Stomach smooth muscle (tissue), 2 donors: ENCODE results near the gene INPP5A.

Experiments
- H3K27ac ChIP-seq: one replicate; pipeline ENCODE4 v1.7.0; 2013; ENCODE audit warnings: mild to moderate bottlenecking, low read length, inconsistent platforms
- H3K27me3 ChIP-seq, 2 donors: one replicate each; pipeline ENCODE4 v1.7.0; 2013; ENCODE audit warnings: low read length in 2 of 2; ENCODE audit not compliant: insufficient read depth in 2 of 2, control insufficient read depth in 1 of 2
- H3K36me3 ChIP-seq, 2 donors: one replicate each; pipeline ENCODE4 v1.7.0; 2013; ENCODE audit warnings: low read length in 2 of 2; ENCODE audit not compliant: control insufficient read depth in 2 of 2, insufficient read depth in 2 of 2
- H3K4me1 ChIP-seq: one replicate; pipeline ENCODE4 v1.7.0; 2013; ENCODE audit warnings: low read length; ENCODE audit not compliant: control insufficient read depth, insufficient read depth
- H3K4me3 ChIP-seq, 2 donors: one replicate each; pipeline ENCODE4 v1.7.0; 2013; ENCODE audit warnings: low read length in 2 of 2
- H3K9ac ChIP-seq, 2 donors: one replicate each; pipeline ENCODE4 v1.7.0; 2013; ENCODE audit warnings: low read length in 2 of 2, mild to moderate bottlenecking in 1 of 2
- H3K9me3 ChIP-seq, 2 donors: one replicate each; pipeline ENCODE4 v1.7.0; 2013; ENCODE audit warnings: low read length in 2 of 2; ENCODE audit not compliant: control insufficient read depth in 2 of 2
- donor health status: healthy.
- donor health status: Pancreatic carcinoma.

Gene INPP5A

GRCh38 chr10:132539894-132540293, 2.3 kb downstream of the INPP5A start:
- Histone ChIP-seq H3K27ac (peak overlapping the region; percentile 86), H3K4me3 (peak overlapping the region; percentile 27 to 88), H3K36me3 (peaks cover 0 to 2% of the 10 kb centered on the region in 2 donors), H3K4me1 (peaks cover 64% of the 10 kb centered on the region), H3K9me3 (no peaks in the 10 kb centered on the region), H3K27me3 (no peaks in the 10 kb centered on the region), H3K9ac (peak overlapping the region in 1 of 2 donors; percentile 3)

GRCh38 chr10:132540456-132540855, 2.9 kb downstream of the INPP5A start:
- Histone ChIP-seq H3K9ac (peak overlapping the region; percentile 3 to 36), H3K27me3 (no peaks in the 10 kb centered on the region), H3K36me3 (peaks cover 0 to 2% of the 10 kb centered on the region in 2 donors), H3K4me3 (peak overlapping the region; percentile 27 to 88), H3K4me1 (peaks cover 69% of the 10 kb centered on the region), H3K27ac (peak overlapping the region; percentile 86), H3K9me3 (no peaks in the 10 kb centered on the region)

DNA sequence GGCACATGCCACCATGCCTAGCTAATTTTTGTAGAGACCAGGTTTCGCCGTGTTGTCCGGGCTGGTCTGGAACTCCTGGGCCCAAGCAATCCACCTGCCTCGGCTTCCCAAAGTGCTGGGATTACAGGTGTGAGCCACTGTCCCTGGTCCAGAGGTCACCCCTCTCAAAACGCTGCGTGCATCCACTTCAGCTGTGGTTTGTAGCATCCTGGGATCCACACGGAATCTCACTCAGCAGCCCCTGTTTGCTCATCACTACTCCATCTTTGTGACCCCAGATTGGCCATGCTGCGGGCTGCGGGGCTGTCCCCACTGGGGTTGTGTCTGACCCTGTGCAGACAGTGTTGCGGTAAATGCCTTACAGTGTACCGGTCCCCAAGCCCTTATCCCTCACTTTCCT, 3.5 kb downstream of the INPP5A start:
- H3K9ac ChIP-seq = no peak overlapping the region
- no peaks in the 10 kb centered on the region for H3K27me3 ChIP-seq
- peaks cover 69% of the 10 kb centered on the region for H3K4me1 ChIP-seq
- H3K36me3 ChIP-seq = peaks cover 0 to 2% of the 10 kb centered on the region in 2 donors
- no peaks in the 10 kb centered on the region for H3K9me3 ChIP-seq
- H3K27ac ChIP-seq = peak overlapping the region; percentile 86
- H3K4me3 ChIP-seq = peak overlapping the region; percentile 27 to 88

- H3K4me3 ChIP-seq = peak overlapping the region in 1 of 2 donors; percentile 58
- H3K36me3 ChIP-seq = peaks cover 0 to 2% of the 10 kb centered on the region in 2 donors
- H3K9me3 ChIP-seq = no peaks in the 10 kb centered on the region
- no peaks in the 10 kb centered on the region for H3K27me3 ChIP-seq
- no peak overlapping the region for H3K9ac ChIP-seq
- H3K4me1 ChIP-seq = peaks cover 71% of the 10 kb centered on the region
- H3K27ac ChIP-seq = peak overlapping the region; percentile 11
Observed at GRCh38 chr10:132541601-132542011, 4.0 kb downstream of the INPP5A start.

DNA sequence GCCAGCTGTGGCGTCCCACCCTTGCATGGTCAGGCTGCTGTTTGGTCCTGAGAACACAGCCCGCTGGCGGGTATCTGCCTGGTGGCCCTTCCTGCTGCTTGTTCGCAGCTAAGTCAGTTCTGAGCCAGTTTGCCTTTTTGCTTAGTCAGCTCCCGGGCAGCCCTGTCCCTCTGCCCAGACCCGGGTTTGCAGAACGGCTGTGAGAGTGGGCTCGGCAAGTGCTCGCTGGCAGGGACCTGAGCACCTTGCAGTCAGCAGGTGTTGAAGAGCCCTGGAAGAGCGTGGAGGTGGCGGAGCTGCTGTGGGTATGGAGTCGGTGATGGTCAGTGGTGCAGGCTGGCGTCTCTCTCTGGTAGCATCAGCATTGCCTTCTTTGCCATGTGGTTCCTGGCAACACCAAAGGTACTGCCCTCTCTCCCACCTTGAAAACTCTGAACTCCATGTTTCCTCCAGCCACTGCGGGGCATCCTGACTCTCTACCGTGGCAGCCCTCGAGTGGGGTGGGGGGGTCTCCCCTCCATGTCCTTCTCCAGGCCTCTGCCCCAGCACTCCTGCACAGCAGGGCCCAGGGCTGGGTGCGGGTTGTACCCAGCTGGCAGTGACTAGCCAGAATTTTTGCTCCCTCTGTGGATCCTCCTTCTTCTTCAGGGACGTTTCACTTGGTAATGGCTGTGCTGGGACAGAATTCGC, 4.6 kb downstream of the INPP5A start:
- H3K36me3 ChIP-seq = peaks cover 0 to 2% of the 10 kb centered on the region in 2 donors
- peaks cover 77% of the 10 kb centered on the region for H3K4me1 ChIP-seq
- peak overlapping the region; percentile 11 for H3K27ac ChIP-seq
- peak overlapping the region in 1 of 2 donors; percentile 58 for H3K4me3 ChIP-seq
- no peaks in the 10 kb centered on the region for H3K27me3 ChIP-seq
- no peak overlapping the region for H3K9ac ChIP-seq
- H3K9me3 ChIP-seq = no peaks in the 10 kb centered on the region

DNA sequence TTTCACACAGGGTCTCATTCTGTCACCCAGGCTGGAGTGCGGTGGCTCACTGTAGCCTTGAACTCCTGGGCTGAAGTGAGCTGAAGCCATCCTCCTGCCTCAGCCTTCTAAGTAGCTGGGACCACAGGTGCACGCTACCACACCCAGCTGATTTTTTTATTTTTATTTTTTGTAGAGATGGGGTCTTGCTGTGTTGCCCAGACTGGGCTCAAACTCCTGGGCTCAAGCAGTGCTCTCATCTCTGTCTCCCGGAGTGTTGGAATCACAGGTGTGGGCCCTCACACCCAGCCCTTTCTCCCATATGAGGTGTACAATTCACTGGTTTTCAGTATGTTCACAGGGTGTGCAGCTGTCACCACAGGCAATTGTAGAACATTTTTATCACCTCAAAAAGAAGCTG, 5.2 kb downstream of the INPP5A start:
- Histone ChIP-seq H3K9me3 (no peaks in the 10 kb centered on the region), H3K27ac (no peak overlapping the region), H3K4me1 (peaks cover 83% of the 10 kb centered on the region), H3K4me3 (no peak overlapping the region), H3K9ac (no peak overlapping the region), H3K27me3 (no peaks in the 10 kb centered on the region), H3K36me3 (peaks cover 0 to 2% of the 10 kb centered on the region in 2 donors)

GRCh38 chr10:132543916-132544743, 6.5 kb downstream of the INPP5A start:
- Histone ChIP-seq H3K9me3 (no peaks in the 10 kb centered on the region), H3K4me3 (peak overlapping the region; percentile 17 to 61), H3K36me3 (peaks cover 0 to 2% of the 10 kb centered on the region in 2 donors), H3K4me1 (peaks cover 85% of the 10 kb centered on the region), H3K27me3 (no peaks in the 10 kb centered on the region), H3K9ac (no peak overlapping the region), H3K27ac (no peak overlapping the region)

DNA sequence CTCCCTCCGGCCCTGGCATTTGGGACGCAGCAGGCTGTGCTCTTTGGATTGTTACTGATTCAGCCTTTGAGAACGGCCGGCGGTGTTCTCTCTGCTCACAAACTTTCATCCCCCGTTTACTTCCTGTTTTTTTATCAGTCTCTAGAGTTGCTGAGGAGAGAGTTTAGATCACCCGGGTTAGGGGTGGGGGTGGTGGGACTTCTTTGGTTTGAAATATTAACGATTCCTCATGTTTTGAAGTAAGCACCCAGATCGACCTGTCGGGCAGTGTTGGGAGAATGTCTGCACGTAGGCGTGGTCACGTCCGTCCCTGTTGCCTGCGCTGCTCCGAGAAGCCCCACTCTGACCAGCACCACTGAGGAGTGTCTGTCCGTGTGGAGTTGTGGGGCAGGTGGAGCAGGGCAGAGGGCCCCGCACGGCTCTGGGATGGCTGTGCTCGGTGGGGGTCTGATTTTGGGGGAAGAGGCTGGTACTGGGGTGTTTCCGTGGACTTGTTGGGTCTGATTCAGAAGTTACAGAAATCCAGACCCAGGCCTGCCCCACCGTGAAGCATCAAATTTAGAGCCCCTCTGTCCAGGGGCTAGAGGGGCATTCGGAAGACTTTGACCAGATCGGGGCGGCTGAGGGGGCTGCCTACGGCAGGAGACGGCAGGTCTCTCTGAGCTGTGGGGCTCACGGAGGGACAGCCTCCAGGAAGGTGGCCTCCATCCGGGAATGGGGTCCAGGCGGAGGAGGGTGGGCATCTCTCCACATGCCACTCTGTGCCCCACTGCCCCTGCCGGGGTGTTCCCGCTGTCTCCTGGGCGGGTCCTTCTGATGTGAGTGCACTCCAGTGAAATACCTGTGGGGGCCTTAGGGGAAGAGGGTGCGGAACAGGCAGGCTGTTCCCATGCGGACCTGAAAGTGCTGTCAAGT, 7.4 kb downstream of the INPP5A start:
- H3K27ac ChIP-seq = no peak overlapping the region
- peaks cover 0 to 2% of the 10 kb centered on the region in 2 donors for H3K36me3 ChIP-seq
- no peaks in the 10 kb centered on the region for H3K27me3 ChIP-seq
- H3K9ac ChIP-seq = peak overlapping the region in 1 of 2 donors; percentile 17
- H3K9me3 ChIP-seq = no peaks in the 10 kb centered on the region
- H3K4me1 ChIP-seq = peaks cover 85% of the 10 kb centered on the region
- peak overlapping the region; percentile 17 to 61 for H3K4me3 ChIP-seq

DNA sequence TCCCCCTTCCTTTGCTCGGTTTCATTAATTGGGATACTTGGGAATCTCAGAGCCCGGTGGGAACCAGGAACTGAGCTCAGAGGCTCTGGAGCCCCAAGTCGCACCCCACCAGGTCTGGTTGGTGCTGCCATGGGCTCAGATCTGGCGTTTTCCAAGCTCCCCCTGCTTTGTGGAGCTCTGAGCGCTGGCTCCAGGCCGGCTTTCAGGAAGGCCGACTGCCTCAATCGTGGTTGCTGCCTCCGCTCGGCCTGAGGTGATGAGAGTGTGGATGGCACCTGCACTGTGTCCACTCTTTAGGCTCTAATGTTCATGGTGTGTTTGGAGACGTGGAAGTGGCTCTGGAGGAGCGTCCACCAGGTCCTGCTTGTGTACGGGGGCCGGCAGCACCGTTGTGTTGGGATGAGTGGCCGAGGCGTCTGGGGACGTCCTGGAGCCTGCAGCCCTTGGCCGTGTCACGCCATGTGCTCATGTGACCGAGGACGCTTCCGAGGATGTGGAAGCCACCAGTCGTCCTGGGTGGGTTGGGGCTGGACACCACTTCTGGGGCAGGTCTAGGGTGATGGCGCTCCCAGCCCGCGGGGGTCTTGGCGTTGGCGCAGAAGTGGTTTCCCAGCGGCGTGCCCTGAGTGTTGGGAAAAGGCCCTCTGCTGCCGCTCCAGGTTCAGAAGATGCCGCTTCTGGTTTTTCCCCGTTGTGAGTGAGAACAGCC, 8.2 kb downstream of the INPP5A start:
- Histone ChIP-seq H3K4me1 (peaks cover 85% of the 10 kb centered on the region), H3K9ac (no peak overlapping the region), H3K36me3 (peaks cover 0 to 2% of the 10 kb centered on the region in 2 donors), H3K9me3 (no peaks in the 10 kb centered on the region), H3K4me3 (peak overlapping the region in 1 of 2 donors; percentile 61), H3K27me3 (no peaks in the 10 kb centered on the region), H3K27ac (no peak overlapping the region)
